ENCODE measurements around the gene ZDHHC19.
"Not testable (repeated sequence)": the region's sequence is repeated elsewhere in the genome, so short reads cannot be mapped to it uniquely, and the experiment has no call there.

The ZDHHC19 gene, protein sequence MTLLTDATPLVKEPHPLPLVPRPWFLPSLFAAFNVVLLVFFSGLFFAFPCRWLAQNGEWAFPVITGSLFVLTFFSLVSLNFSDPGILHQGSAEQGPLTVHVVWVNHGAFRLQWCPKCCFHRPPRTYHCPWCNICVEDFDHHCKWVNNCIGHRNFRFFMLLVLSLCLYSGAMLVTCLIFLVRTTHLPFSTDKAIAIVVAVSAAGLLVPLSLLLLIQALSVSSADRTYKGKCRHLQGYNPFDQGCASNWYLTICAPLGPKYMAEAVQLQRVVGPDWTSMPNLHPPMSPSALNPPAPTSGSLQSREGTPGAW

GRCh38 chr3:196210673-196211556 lies at the start of gene ZDHHC19:
Gene ZDHHC19 (minus strand): TSS chr3:196211400. CDS start chr3:196211315, 85 bp downstream.
- DNase-seq: no peak

- DNase-seq: no peak
These were observed 49.6 kb upstream of the ZDHHC19 start for GRCh38 chr3:196260784-196261183.

DNA sequence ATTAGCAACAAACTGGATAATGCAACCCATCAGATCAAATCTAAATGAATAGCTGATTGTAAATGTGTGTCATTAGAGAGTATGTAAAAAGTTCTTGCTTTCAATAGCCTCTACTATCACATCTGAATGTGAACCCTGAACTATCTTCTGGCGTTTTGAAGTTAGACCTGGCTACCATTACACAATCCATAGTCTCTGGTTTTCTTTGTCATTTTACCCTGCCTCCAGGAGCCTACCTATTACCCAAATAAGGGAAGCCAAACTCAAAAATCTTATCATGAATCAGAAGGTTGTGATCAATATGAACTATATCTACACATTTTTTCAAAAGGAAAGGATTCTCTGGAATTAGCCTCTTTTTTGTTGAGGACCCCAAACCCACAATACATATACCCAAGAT lies 44.6 kb upstream of the ZDHHC19 start:
- no peak for DNase-seq

DNA sequence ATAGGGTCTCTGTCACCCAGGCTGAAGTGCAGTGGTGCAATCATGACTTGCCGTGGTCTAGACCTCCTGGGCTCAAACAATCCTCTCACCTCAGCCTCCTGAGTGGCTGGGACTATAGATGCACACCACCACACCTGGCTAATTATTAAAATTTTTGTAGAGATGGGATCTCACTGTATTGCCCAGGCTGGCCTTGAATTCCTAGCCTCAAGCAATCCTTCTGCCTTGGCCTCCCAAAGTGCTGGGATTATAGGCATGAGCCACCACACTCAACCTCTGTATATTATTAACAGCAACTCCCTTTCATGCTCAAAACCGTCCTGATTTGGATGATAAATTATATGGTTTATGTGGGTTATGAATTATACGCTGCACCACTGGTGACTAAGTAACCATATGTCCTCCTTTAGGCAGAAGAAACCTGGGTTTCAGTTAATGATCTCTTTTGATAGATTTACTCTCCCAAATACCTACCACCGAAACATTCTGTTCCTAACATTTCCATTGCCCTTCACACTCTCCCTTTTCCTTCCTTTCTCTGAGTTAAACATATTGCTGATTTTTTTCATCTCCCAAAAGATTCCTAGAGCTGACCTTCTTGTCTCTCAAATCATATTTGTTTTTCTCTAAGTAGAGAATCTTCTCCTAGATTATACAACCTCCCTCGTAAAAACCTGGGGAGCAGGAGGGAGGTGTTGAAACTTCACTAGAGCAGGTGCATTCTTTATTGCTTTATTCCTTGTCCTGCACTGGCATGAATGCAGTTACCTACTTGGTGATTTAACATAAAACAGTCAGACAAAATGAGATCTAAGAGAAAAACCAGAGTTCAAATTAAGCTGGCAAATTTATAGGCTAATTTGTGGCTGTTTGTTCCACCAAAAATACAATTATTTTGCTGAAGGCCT lies 43.4 kb upstream of the ZDHHC19 start:
- DNase-seq: no peak

DNA sequence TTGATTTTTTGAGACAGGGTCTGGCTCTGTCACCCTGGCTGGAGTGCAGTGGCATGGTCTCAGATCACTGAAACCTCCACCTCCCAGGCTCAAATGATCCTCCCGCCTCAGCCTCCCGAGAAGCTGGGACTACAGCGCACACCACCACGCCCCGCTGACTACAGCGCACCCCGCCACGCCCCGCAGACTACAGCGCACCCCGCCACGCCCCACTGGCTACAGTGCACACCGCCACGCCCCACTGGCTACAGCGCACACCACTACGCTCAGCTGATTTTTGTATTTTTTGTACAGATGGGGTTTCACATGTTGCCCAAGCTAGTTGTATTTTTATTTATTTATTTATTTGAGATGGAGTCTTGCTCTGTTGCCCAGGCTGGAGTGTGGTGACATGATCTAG lies 40.7 kb upstream of the ZDHHC19 start:
- DNase-seq: no peak

DNA sequence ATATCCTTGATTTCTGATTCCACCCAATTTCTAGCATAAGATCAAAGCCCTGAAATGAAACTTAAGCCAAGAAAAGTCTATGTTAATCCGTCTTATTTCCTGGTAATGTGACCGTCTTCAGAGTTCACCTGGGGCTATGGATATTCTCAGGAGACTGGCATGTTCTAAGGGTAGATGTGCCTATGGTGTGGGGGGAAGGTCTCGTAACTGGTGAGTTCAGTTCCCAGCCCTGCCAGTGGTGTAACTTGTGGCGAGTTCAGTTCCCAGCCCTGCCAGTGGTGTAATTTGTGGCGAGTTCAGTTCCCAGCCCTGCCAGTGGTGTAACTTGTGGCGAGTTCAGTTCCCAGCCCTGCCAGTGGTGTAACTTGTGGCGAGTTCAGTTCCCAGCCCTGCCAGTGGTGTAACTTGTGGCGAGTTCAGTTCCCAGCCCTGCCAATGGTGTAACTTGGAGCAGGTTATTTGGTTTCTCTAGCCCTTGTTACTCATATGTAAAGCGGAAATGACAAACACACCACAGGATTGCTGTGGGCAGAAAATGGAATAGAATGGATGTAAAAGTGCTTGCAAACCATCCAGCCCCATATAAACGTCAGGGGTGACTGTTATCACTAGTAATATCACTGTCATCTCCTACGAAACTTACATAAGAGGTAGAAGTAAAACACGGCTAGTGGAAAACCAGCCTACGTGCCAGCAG lies 35.6 kb upstream of the ZDHHC19 start:
- no peak for DNase-seq

DNA sequence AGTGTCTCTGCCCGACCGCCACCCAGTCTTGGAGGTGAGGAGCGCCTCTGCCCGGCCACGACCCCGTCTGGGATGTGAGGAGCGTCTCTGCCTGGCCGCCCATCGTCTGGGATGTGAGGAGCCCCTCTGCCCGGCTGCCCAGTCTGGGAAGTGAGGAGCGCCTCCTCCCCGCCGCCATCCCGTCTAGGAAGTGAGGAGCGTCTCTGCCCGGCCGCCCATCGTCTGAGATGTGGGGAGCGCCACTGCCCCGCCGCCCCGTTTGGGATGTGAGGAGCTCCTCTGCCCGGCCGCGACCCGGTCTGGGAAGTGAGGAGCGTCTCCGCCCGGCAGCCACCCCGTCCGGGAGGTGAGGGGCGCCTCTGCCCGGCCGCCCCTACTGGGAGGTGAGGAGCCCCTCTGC lies 33.0 kb upstream of the ZDHHC19 start:
- not testable (repeated sequence) for DNase-seq

DNA sequence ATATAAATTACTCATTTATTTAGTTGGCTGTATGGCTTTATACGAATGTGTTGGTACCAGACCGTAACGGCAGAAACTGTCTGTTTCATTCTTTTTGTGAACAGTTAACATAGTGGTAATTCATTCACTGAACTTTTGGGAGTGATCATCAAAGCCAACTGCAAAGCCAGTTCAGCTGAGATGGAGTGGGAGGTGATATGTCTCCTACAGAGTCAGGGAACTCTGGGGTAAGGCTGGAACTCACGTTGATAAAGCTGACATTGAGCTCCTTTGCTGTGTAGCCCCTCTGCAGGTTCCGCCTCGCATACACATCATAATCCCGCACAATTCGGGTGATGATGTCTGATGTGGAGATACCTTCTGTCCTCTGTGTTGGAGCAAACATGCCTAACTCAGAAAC lies 30.5 kb upstream of the ZDHHC19 start:
- DNase-seq: no peak

DNA sequence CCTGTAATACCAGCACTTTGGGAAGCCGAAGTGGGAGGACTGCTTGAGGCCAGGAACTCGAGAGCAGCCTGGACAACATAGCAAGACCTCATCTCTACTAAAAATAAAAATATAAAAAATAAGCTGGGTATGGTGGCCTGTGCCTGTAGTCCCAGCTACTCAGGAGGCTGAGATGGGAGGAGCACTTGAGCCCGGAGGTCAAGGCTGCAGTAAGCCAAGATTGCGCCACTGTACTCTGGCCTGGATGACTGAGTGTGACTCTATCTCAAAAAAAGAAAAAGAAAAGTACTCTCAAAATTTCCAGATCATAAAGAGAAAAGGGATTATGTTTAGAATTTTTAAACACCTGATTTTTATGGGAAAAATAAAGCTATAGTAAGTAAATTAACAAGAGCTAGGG lies 29.2 kb upstream of the ZDHHC19 start:
- no peak for DNase-seq

- DNase-seq: no peak
These were observed 27.7 kb upstream of the ZDHHC19 start for GRCh38 chr3:196238612-196239560.

DNA sequence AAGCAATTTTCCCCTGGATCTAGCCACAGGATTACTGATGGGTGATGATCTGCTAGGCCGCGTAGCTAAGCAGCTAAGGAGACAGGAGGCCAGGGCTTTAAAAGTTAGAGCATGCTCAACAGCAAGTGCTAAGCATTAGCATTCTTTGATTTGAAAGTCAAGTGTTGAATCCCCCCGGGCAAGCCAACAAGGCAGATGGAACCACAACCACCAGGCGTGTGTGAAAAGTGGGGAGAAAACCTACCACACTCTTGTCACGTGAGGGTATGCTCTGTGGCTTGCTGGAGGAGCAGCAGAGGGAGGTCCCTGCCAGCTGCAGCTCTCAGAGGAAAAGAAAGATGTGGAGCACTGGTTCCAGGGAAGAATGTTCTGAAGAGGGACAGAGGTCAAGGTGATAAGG lies 26.0 kb upstream of the ZDHHC19 start:
- DNase-seq: no peak

DNA sequence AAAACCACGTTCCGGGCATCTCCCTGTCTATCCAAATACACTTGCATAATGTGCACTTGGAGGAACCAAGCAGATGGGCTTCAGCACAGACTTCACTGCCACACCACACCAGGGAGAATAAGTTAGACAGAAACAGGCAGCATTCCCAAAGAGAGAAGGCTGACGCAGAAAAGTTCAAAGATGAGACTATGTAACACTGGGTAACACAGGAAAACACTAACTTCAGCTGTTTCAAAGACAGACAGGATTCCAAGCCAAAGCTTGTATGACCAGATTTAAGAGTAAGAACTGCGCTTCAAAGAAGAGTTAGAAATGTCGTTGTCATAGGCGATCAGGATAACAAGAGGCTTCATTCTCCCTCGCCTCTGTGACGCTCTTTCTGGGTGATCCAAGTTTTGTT lies 25.0 kb upstream of the ZDHHC19 start:
- DNase-seq: no peak

DNA sequence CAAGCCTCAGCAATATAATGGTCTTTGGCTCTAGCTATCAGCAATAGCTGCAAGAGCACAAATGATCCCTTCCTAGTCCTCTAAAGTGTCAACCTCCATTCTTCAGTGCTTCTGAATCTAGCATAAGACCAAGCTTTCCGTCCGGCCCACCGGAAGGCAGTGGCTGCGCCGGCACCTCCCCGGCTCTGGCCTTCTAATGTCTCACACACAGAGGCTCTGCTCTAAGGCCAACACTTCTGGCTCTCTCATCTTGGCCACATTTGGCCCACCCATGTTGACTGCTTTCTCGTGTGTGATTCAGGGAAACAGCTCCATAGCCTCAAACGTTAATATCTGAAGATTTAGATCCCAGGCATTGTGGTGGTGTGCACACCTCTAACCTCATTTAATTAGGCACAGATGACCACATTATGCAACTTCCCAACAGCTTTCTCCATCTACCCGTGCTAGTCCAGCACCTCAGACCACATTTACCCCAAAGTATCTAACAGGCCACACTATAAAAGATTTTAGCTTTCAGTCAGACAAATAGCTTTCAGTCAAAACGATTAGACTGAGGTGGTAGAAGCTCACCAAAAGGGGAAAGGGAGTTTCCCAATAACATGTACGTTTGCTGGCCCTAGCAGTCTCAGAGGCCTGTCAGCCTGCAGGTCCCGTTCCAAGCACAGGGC lies 24.4 kb upstream of the ZDHHC19 start:
- no peak for DNase-seq

- DNase-seq: no peak
These were observed 21.7 kb upstream of the ZDHHC19 start for GRCh38 chr3:196232882-196233251.

- DNase-seq: no peak
These were observed 21.1 kb upstream of the ZDHHC19 start for GRCh38 chr3:196232154-196232881.

DNA sequence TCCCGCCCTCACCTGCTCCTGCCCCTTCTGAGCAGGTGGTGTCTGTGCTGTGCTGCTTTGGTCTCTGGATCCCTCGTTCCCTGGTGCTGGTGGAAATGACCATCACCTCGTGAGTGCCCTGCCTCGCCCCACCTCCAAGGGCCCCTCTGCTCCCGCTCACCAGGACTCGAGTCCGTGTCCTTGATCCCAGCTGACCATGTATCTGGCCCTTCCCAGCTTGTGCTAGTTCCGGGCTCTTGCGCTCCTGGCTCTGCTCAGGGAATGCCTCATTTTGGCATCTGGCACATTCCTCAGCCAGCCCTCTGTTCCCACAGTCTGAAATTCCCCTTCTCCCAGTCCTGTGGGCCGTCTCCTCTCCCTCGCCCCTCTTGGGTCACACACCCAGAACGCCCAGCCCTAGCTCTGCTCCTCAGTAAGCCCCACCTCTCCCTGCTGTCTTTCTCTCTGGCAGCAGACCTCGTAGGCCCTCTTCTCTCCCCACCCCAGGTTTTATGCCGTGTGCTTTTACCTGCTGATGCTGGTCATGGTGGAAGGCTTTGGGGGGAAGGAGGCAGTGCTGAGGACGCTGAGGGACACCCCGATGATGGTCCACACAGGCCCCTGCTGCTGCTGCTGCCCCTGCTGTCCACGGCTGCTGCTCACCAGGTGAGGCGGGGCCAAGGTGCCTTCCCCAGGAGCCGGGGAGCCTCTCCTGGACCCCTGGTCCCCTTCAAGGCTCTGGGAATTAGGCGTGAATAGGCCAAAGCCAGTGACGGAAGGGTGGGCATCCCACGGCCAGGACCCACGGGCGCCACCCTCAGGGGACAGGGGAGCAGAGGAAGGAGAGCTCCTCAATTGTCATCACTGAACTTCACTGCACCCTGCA lies 16.7 kb upstream of the ZDHHC19 start:
- DNase-seq: no peak

GRCh38 chr3:196227121-196227561 lies 15.9 kb upstream of the ZDHHC19 start:
- no peak for DNase-seq

DNA sequence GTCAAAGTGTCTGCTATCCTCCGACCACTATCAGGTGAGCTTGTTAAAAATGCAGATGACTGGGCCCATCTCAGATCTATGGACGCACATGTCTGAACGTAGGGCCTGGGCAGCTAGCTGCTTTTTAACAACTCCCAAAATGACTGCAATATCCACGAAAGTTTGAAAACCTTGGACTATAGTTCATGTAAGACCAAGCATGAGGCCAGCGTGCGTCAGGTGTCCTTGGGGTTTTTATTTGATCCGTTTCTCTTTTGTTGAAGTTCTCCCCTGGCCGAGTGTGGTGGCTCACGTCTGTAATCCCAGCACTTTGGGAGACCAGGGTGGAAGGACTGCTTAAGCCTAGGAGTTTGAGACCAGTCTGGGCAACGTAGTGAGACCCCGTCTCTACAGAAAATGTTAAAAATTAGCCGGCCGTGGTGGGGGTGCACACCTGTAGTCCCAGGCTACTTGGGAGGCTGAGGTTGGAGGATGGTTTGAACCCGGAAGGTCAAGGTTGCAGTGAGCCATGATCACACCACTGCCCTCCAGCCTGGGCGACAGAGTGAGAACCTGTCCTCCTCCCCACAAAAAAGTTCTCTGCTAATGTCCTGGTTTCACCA lies 14.7 kb upstream of the ZDHHC19 start:
- DNase-seq: no peak

DNA sequence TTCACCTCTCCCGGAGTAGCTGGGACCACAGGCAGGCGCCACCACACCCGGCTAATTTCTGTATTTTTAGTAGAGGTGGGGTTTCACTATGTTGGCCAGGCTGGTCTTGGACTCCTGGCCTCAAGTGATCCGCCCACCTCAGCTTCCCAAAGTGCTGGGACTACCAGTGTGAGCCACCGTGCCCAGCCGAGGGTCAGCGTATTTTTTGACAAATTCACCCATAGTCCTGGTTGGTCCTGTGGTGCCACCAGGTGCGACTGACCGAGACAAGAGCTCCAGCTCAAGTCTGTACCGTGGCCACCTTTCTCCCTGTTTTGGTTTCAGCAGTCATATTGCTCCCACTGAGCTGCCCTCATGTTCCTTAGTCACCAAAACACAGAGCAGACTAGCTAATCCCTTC lies 13.9 kb upstream of the ZDHHC19 start:
- DNase-seq: no peak

Data from stimulated activated CD4-positive, alpha-beta T cell treated with anti-CD3 and anti-CD28 coated beads, Interleukin-4, amount 100 ng/mL, for 4 hours (primary cell).